ENCODE data around the gene CALY.

Gene CALY

DNA sequence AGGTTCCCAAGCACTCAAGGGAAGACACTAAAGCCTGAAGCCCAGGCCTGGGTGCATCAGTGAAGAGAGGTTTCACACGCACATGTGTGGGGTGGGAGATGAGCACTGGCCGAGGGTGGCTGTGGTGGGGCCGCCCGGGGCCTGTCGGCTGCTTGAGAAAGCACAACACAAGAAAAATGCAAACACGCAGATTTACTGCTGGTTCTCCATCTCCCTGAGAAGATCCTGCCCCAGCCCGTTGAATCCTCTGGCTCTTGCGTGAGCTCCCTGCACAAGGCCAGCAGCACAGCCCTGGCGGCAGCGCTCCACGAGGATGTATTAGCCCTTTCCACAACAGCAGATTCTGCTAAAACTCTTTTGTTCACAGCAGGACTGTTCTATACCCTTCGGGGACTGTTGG is 21.8 kb downstream of the CALY start:
- DNase-seq (ENCODE audit: low read depth): no peak
- TF ChIP-seq, protein P1, sequence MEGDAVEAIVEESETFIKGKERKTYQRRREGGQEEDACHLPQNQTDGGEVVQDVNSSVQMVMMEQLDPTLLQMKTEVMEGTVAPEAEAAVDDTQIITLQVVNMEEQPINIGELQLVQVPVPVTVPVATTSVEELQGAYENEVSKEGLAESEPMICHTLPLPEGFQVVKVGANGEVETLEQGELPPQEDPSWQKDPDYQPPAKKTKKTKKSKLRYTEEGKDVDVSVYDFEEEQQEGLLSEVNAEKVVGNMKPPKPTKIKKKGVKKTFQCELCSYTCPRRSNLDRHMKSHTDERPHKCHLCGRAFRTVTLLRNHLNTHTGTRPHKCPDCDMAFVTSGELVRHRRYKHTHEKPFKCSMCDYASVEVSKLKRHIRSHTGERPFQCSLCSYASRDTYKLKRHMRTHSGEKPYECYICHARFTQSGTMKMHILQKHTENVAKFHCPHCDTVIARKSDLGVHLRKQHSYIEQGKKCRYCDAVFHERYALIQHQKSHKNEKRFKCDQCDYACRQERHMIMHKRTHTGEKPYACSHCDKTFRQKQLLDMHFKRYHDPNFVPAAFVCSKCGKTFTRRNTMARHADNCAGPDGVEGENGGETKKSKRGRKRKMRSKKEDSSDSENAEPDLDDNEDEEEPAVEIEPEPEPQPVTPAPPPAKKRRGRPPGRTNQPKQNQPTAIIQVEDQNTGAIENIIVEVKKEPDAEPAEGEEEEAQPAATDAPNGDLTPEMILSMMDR (IDR thresholded peaks at IDR 0.05; ENCODE audit: insufficient read depth, low read depth, low read length, missing control alignments): no peak
- no peak overlapping the region for H3K4me3 ChIP-seq (ENCODE audit: low read depth, low read length)

DNA sequence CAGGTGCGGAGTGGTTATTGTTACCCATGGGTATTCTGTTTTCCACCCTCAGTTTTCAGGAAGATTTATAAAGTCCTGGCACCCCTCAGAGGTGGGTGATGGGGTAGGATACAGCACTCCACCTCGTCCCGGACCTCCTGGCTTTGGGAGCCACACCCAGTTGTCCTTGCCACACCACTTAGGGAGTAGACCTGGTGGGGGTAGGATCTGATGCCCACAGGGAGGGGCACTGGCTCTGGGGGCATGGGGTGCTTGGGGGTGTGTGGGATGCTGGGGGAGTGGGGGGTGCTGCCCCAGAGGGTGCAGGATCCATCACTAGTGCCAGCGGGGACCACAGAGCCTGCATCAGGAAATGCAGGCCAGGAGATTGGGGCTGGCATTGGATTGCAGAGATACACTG is 23.5 kb downstream of the CALY start:
- DNase-seq (ENCODE audit: low read depth): no peak
- TF ChIP-seq, protein P1 (IDR thresholded peaks at IDR 0.05; ENCODE audit: insufficient read depth, low read depth, low read length, missing control alignments): no peak
- no peak overlapping the region for H3K4me3 ChIP-seq (ENCODE audit: low read depth, low read length)

DNA sequence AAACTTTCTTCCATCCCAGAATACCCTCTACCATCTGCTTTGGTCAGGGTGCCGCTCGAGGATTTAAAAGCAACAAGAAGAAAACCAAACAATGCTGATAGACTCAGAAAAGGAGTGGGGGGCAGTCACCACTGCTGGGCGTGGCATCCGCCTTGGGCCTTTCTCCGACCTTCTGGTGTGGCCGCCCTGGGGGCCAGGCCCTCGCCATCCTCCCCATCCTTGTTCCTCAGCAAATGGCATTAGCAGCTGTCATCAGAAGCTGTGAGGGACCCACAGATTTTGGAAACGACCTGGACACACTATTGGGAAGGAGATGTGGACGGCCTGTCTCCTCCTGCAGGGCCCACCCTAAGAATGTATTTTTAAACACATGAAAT is 23.9 kb downstream of the CALY start:
- TF ChIP-seq, protein P1 (IDR thresholded peaks at IDR 0.05; ENCODE audit: insufficient read depth, low read depth, low read length, missing control alignments): no peak
- no peak overlapping the region for H3K4me3 ChIP-seq (ENCODE audit: low read depth, low read length)
- no peak for DNase-seq (ENCODE audit: low read depth)

DNA sequence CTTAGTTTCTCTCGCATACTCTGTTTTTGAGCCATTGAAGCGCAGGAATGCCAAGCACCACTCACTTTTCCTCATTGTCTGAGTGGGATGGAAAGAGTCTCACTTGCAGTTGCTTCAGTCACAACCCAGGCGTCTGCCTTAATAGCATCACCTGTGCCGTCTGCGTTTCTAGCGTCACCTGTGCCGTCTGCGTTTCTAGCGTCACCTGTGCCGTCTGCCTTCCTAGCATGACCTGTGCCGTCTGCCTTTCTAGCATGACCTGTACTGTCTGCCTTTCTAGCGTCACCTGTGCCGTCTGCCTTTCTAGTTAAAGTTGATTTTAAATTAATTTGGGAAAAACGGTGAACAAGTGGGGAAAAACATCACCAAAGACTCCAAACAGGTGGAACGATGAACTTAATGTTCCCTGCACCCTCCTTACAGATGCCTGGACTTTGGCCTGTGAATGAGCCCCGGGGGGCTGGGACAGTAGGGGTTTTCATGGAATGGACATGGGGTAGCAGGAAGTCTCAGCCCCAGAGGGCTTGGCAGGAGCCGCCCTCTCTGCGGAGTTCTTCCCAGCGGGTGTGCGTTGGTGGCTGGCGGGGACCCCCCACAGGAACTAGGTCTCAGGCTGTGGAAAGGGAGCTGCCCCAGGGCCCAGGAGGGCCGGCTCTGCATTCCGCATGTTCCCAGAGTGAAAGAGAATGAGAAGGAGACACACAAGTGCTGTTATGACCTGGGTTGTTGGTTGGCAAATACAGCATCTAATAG is 24.5 kb downstream of the CALY start:
- no peak for DNase-seq (ENCODE audit: low read depth)
- no peak overlapping the region for H3K4me3 ChIP-seq (ENCODE audit: low read depth, low read length)
- TF ChIP-seq, protein P1 (IDR thresholded peaks at IDR 0.05; ENCODE audit: insufficient read depth, low read depth, low read length, missing control alignments): no peak

DNA sequence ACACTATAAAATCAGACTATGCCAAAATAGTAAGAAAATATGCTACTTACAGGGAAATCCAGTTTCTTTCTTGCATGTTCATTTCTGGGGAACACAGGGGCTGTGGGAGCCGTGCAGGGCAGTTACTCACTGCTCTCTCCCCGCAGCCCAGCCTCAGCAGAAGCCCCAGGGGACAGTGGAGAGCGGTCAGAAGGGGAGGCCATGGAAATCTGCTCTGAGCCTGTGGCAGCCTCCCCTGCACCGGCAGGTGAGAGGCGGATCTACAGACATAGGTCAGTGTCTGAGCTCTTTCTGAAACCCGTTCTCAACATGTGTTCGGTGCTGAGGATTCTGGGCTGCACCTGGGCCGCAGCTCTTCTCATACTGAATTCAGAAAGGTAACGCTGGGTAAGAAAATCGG is 25.1 kb downstream of the CALY start:
- no peak overlapping the region for H3K4me3 ChIP-seq (ENCODE audit: low read depth, low read length)
- TF ChIP-seq, protein P1 (IDR thresholded peaks at IDR 0.05; ENCODE audit: insufficient read depth, low read depth, low read length, missing control alignments): no peak
- DNase-seq (ENCODE audit: low read depth): no peak

DNA sequence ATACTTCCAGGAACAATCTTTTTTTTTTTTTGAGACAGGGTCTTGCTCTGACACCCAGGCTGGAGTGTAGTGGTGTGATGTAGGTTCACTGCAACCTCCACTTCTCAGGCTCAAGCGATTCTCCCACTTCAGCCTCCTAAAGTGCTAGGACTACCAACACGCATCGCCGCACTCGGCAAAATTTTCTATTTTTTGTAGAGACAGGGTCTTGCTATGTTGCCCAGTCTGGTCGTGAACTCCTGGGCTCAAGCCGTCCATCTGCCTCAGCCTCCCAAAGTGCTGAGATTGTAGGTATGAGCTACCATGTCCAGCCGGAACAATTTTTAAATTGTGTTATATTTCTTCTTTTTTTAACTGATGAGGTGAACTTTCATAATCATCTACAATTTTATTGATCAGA is 25.9 kb downstream of the CALY start:
- DNase-seq (ENCODE audit: low read depth): no peak
- no peak overlapping the region for H3K4me3 ChIP-seq (ENCODE audit: low read depth, low read length)
- TF ChIP-seq, protein P1 (IDR thresholded peaks at IDR 0.05; ENCODE audit: insufficient read depth, low read depth, low read length, missing control alignments): no peak

DNA sequence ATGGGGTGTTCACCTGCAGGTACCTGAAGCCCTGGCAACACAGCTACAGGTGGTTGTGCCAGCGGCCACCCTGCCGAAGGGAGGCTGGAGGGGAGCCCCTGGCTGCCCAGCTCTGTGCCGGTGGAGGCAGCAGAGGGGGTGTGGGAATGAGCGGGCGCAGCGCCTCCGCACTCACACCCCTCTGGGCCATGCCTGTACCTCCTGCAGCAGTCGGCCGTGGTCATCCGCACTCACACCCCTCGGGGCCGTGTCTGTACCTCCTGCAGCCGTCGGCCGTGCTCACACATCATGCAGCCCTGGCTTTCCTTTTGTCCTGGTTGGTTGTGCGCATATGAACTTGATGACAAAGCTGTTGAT is 26.3 kb downstream of the CALY start:
- no peak overlapping the region for H3K4me3 ChIP-seq (ENCODE audit: low read depth, low read length)
- TF ChIP-seq, protein P1 (IDR thresholded peaks at IDR 0.05; ENCODE audit: insufficient read depth, low read depth, low read length, missing control alignments): no peak
- no peak for DNase-seq (ENCODE audit: low read depth)

Measured in GM12865 (cell line).